ENCODE results near the gene PDE9A. TPM values are rescaled to one million over a fixed set of nuclear protein-coding genes. Genes with fewer than 3 reads are reported as not detected.

Gene PDE9A
- total RNA-seq, 1 donor from 2014 or later: 9.8 TPM

DNA sequence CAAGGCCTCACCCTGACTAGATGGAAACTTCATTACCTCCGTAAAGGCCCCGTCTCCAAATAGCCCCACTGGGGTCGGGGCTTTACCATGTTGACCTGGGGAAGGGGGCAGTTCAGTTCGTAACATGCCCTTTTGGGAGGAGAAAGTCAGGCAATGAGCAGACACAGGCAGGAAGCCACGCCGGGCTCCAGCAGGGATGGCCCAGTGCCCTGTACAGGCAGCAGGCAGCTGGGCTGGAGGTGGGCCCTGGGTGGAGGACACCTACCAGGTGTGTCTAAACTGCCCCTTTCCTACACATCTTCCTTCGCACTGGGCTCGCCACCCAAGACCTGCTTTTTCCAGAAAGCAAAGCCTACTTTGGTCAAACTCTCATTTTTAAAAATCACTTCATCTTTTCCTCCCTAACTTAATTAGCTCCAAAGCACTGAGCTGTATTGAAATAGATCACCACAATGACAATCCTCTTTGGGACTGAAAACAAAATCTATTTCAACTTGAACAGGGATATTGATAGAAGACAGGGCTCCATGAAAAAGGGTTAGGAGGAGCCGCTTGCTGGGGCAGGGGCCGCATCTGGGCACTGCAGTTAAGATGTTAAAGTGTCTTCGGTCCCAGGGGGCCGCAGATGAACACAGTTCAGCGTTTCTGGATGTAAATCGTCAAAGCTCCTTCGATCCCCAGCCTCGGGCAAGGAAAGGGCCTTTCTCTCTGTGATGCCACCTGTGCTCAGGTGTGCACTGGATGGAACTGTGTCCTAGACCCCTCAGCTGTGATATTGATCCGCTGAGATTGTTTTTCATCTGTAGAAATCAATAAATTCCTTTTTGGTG lies 104.6 kb downstream of the PDE9A start:
- DNase-seq: no peak

DNA sequence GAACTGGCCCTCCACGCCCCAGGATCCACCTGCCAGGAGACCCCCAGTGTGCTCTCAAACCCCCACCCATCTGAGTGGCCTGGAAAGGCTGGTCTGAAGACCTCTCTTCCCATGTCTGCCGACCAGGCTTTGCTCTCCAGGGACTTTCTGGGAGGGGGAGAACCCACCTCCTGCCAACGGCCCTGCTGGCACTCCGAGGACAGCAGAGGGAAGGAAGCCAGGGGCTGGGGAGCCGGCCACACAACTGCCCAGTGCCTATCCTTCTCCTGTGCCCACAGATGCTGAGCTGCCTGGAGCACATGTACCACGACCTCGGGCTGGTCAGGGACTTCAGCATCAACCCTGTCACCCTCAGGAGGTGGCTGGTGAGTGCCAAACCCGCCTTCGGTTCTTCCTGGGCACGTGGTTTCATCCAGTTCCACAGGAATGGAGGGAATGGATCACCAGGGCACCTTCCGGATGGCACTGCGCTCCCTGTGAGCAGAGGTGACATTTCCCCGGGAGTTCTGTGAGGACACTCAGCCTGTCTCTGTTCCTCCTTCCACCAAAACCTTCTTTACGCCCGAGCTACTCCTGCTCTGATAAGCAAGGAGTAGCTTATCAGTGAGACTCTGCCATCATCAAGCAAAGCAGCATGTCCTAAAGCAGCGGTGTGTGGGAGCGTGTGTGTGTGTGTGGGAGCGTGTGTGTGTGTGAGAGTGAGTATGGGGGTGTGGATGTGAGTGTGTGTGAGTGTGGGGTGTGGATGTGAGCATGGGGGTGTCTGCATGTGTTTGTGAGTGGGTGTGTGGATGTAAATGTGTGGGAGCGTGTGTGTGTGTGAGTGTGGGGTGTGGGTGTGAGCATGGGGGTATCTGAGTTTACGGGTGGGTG lies 105.5 kb downstream of the PDE9A start:
- DNase-seq: no peak

DNA sequence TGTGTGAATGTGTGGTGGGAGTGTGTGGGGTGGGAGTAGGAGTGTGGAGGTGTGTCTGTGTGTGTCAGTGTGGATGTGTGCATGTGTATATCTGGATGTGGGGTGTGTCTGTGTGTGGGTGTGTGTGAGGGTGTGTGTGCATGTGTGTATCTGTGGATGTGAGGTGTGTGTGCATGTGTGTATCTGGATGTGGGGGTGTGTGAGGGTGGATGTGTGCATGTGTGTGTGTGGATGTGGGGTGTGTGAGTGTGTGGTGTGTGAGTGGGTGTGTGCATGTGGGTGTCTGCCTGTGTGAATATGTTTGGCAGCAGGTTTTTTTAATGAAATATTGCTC lies 106.1 kb downstream of the PDE9A start:
- DNase-seq: no peak

DNA sequence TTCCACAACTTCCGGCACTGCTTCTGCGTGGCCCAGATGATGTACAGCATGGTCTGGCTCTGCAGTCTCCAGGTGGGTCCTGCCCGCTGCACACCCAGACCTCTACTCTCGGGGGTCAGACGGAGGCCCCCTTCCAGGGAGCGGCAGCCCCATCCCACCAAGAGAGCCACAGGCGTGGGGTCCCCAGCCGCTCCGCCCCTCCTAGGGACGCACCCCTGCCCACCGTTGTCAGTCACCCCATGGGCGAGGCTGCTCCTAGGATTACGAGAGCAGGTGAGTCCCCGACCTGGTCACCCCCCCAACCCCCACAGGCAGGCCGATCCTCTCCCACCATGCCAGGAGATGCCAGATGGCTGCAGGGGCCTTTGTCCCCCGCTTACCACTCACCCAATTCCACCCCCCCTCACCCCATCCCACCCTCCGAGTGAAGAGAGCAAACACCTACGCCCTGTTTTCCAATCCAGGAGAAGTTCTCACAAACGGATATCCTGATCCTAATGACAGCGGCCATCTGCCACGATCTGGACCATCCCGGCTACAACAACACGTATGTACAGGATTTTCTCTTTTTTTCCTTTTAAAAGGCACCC lies 107.0 kb downstream of the PDE9A start:
- DNase-seq: no peak

DNA sequence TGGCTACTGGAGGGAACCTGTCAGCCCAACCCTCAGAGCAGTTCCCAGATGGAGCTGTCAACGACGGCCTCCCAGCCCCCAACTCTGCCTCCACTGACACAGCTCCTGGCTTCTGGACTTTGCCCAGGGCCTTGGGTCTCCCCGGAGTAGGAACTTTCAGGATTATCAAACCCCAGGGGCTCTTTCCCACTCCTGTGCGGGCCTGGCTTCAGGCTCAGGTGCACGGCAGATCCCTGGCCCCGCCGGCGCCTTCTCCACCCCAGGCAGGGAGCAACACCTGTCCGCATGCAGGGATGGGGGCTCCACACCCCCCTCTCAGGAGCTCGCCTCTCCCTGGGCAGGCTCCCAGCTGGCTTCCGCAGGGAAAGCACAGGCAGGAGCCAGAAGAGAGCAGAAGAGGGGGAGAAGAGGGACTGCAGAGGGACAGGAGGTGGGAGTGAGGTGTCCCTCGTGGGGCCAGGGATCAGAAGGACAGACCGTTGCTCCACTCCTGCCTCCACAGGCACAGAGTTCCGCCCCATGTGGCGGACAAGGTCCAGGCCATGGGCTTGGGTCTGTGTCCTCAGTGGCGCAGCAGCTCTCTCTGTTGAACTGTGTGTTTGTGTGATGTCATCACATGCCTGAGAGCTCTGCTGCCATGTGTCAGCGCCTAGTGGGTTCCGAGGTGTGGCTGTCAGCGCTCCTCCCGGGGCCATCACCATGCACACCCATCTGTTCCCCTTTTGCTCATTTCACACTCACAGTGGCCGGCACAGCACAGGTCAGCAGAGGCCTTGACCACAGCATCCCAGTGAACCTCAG lies 107.7 kb downstream of the PDE9A start:
- DNase-seq: no peak

DNA sequence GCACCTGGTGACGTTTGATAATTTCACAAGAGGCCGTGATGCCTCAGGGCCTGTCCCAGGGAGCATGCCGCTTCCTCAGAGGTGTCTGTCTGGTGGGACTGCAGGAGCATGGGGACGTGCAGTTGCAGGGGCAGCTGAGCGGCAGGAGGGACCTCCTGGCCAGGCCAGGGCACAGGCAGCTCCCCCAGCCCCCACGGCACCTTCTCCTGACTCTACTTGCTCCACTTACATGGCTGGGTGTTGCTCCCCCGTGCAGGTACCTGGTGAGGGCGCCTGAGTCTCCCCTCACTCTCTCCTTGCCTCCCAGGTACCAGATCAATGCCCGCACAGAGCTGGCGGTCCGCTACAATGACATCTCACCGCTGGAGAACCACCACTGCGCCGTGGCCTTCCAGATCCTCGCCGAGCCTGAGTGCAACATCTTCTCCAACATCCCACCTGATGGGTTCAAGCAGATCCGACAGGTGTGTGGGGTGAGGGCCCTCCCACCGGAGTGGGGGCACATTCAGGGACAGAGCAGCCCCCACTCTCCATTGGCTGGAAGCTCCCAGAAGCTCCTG lies 108.4 kb downstream of the PDE9A start:
- no peak for DNase-seq

DNA sequence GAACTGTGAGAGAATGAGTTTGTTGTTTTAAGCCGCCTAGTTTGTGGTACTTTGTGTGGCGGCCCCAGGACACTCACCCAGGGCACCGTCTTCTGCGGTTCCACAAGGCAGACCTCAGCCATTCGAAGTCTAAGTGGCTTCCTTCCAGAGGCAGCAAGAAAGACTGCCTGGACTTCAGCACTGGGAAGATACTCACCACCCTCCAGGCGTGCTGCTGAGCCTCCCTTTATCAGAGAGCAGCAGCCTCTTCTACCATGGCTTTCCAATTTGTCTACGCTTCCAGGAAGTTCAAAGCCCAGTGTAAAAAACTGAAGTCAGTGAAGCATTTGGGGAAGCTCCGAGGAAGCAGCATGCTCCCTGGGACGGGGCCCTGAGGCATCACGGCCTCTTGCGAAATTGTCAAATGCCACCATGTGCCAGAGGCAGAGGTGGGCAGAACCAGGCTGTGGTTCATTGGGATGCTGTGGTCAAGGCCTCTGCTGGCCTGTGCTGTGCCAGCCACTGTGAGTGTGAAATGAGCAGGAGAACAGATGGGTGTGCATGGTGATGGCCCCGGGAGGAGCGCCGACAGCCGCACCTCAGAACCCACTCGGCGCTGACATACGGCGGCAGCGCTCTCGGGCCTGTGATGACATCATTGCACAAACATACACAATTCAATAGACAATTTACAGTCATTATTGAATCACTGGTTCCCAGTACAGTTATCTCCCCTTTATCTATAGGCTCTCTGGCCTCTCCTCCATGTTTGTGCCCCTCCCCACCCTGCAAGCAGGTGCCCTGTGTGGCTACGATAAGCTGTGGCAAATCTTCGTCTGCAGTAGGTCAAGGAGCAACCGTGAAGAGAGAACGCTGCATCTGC lies 110.4 kb downstream of the PDE9A start:
- DNase-seq: no peak

DNA sequence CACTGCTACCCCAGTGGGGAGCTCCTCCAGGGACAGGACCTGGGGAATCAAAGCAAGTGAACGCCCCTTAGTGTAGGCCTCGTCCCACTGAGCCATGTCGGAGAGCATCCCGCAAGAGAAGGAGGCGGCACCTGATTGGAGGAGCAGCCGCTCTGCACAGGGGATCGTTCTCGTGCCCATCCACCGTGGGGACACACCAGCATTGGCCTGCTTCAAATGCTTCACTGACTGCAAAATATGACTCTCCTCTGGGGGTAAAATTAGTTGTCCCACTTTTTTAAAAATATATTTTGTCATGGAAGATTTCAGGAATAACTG lies 111.0 kb downstream of the PDE9A start:
- DNase-seq: no peak

DNA sequence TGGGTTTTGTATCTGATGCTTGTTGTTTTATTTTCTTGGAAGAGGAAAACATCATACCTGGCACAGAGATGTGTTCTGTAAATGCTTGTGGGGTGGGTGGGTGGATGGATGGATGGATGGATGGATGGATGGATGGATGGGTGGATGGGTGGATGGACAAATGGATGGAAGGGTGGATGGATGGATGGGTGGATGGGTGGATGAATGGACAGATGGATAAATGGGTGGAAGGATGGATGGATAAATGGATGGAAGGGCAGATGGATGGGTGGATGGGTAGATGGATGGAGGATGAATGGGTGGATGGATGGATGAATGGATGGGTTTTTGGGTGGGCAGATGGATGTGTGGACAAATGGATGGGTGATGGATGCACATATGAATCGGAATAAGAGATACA lies 111.5 kb downstream of the PDE9A start:
- no peak for DNase-seq

DNA sequence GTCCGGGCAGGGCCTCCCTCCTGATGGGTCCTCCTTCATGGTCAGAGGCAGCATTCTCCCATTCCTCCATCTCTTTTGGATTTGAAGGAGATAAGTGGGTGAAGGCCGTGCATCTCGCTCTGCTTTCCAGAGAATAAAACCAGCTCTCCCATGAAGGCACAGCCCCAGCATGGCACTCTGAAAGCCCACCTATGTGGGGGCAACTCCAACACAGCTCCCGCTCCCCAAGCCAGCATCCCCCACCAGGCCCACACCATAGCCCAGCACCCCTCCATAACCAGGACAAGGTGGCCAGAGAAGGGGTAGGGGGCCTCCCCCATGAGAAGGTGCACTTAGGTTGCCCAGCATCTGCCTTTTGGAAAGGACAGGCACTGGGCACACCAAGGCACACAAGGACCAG lies 112.2 kb downstream of the PDE9A start:
- no peak for DNase-seq

DNA sequence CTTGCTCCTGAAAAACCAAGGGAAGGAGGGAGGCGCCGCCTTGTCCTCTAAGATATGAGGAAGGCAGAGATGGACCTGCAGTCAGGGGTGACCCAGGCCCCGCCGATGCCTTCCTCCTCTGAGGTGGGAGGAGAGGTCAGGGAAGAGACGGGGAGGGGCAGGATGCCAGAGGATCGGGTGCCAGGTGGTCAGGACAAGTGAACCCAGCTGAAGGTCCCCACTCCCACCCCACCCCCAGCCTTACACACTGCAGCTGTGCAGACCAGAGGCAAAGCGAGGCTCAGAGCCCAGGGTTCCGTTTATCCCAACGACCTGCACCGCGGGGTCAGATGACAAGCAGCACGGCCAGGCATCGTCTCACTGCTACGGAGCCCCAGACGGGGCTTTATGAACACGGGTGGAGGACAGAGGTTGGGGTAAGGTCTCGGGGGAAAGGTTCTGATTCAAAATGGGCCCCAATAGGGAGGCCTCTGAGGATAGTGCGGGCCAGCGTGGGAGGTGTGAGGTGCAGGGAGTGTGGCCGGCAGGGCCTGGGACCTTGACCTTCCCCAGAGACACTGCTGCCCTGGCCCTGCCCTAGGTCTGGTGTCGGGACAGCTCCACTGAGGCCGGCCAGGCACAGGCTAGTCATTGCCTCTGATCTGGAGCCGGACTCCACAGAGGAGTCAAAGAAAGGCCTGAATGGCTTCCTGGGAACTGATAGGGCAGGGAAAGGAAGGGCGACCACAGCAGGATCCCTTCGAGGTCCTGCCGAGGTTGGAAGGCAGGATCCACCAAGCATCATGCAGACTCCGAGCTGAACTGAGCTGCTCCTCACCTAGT lies 113.5 kb downstream of the PDE9A start:
- DNase-seq: no peak

DNA sequence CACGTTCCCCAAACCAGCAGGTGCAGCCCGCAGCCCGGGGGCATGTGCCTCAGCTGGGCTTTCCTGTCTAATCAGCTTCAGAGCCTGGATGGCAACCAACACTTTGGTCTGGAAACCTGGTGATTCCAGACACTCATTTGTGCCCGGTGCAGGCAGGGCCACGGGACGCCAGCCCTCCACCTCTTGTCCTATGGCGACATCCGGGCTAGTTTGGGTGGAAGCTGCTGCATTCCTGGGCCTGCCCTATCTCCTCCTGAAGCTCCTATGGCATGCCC lies 114.1 kb downstream of the PDE9A start:
- DNase-seq: no peak

DNA sequence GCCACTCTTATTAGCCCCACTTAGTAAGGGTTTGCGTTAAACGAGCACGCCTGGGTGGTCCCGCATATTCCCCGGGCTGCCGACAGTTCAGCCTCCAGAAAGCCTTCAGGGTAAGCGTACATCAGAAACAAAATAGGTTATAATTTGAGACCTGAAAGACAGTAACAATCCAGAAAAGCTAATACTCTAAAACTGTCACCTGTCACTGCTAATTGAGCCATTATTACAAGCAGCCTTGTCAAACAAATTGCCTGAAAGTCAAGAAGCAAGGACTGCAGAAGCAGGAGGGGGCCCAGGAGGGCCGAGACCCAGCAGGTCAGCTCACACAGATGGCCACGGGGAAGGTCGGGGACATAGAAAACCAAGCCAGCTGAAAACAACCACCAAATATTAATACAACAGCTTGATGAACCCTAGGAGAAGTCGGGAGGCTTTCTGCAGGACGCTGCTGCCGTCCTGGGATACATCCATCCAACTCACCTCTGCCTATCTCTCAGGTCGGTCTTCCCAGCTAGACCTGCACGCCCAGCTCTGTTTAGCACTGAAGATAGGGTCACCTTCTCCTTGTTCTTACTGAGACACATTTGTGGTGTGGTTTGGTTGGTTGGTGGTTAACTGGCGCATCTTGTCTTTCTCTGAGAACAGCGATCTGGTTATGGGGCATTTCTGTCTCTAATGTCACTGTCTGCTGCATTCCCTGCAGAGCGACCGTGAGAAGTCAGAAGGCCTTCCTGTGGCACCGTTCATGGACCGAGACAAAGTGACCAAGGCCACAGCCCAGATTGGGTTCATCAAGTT lies 115.1 kb downstream of the PDE9A start:
- no peak for DNase-seq

DNA sequence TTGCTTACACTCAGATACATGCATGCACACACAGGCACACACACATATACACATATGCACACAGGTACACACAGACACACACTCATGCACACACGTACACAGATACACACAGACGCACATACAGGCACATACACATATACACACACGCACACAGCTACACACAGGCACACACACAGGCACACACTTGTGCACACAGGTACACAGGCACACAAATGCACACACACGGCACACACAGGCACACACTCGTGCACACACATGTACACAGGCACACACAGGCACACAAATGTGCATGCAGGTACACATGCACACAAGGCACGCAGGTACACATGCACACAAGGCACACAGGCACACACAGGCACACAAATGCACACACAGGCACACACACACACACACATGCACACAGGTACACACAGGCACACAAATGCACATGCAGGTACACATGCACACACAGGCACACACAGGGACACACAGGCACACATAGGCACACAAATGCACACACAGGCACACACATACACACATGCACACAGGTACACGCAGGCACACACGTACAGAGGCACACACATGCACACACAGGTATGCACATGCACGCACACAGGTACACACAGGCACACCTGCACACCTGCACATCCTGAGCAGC lies 115.9 kb downstream of the PDE9A start:
- no peak for DNase-seq

DNA sequence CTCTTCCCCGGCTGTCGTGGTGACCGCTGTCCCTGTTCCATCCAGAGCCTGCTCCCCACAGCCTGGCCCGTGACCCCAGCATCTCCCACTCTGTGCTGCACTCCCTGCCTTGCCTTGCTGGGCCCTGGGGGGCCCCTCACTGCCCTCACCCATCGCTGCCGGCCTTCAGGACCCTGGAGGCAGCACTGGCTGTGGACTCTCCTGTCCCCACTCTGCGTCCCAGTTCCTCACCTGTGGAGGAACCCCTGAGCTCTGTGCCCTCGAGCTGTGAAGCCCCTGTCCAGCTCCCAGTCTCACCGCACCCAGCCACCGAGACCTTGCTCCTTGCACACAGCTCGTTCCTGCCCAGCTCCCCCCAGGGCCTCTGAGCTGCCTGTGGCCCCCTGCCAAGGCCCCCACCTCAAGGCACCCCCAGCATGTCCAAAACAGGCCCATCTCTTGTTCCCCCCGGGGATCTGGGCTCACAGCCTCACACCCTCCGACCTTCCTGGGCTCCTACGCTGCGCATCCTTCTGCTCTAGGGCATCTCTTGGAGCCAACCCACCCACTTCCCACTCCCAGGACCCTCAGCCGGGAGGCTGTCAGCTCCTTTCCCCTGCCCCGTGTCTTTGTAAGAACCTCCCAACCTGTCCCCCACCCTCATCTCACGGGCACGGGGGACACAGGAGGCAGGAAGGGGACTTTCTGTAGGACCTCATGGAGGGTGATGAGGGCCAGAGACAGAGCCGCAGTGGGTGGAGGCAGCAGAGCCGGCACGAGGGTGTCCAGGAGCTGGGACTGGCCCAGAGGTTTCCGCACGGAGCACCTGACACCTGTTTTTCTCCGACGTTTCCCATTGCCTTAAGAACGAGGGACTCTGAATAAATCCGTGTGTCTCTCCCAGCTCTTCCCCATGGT lies 116.6 kb downstream of the PDE9A start:
- DNase-seq: no peak

DNA sequence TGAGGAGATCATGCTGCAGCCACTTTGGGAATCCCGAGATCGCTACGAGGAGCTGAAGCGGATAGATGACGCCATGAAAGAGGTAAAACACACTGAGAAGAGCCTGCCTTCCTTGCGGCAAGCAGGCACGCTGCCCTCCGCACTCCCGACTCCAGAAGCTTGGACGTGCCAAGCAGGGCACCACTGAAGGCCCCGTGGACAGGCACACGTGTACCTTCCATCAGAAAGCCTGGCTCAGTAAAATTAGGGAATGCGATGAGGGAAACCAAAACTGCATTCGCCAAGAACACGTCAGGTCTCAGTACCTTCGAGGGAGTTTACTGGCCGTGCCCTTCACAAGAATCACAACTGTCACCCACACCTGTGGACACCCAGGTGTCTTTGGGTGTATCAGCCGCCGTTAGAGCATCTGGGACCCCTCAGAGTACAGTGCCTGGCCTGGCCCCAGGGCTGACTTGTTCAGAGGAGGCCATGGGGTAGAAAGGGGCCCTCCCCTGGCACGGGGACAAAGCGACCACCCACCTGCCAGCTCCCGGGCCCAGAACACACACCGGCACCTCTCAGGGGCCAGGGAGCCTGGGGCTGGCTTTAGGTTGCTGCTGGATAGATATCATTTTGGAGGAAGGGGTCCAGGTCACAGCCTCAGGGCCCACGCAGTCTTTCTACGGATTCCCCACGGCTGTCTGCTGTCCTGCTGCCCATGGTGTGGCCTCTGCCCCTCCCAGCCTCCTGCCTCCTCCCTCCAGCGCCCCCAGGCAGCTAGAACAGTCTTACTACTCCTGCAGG lies 117.5 kb downstream of the PDE9A start:
- no peak for DNase-seq

DNA sequence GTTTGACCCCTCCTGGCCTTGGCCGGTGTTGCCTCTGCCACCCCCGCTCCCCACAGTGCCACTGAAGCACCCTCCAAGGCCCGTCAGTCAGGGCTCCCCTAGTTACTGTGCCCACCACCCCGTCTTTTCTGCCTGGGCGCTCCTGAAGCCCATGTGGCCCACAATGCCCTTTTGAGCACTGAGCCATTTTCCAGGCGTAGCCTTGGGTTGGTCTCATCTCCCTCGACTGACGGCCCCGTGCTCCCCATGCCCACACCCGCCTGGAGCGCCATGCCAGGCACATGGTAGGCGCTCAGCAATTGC lies 118.0 kb downstream of the PDE9A start:
- no peak for DNase-seq

DNA sequence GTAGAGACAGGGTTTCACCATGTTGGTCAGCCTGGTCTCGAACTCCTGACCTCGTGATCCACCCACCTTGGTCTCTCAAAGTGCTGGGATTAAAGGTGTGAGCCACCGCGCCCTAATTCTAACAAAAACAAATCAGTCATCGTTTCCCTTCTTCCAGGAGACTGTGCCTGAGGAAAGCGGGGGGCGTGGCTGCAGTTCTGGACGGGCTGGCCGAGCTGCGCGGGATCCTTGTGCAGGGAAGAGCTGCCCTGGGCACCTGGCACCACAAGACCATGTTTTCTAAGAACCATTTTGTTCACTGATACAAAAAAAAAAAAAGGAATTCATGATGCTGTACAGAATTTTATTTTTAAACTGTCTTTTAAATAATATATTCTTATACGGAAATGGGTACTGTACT lies 121.7 kb downstream of the PDE9A start:
- no peak for DNase-seq
